Epidermal melanocyte (primary cell): ENCODE data around the gene LOXL1.
"Not testable (repeated sequence)": the region's sequence is repeated elsewhere in the genome, so short reads cannot be mapped to it uniquely, and the experiment has no call there.

Source experiments
- DNase-seq: peaks from one replicate; pipeline ENCODE4 v3.0.0; 2011; ENCODE audit warnings: low spot score; ENCODE audit not compliant: insufficient read length

The LOXL1 gene

DNA sequence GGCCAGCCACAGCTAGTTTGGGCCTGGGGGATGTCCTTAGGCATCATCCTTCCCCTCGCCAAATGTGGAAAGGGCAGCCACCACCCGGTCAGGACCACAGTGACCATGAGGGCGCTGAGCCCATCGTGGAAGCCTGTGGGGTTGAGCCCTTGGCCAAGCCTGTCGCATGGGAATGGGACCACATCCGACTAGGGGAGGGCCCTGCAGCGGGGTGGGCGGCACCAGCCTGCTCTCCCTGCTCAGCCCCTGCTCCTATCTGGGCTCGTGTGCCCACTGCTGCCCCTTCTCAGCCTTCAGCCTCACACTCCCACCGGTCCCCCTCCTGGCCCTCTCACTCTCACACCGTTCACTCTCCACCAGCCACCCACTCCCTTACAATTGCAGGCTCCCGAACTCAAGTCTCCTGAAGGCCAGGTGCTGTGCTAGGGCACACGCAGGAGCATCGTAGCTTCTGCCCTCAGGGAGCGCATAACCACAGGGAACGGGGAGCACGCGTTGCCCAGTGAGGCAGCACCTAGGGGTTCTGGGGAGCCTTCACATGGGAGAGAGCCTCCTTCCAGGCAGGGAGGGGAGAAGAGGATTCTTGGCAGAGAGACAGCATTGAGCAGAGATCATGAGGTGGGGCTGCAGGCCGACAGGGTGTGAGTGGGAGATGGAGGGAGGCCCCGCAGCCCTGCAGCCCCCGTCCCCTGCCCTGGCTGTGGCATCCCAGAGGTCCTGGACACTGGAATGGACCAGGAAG is 26.1 kb downstream of the LOXL1 start:
- DNase-seq, result no peak

DNA sequence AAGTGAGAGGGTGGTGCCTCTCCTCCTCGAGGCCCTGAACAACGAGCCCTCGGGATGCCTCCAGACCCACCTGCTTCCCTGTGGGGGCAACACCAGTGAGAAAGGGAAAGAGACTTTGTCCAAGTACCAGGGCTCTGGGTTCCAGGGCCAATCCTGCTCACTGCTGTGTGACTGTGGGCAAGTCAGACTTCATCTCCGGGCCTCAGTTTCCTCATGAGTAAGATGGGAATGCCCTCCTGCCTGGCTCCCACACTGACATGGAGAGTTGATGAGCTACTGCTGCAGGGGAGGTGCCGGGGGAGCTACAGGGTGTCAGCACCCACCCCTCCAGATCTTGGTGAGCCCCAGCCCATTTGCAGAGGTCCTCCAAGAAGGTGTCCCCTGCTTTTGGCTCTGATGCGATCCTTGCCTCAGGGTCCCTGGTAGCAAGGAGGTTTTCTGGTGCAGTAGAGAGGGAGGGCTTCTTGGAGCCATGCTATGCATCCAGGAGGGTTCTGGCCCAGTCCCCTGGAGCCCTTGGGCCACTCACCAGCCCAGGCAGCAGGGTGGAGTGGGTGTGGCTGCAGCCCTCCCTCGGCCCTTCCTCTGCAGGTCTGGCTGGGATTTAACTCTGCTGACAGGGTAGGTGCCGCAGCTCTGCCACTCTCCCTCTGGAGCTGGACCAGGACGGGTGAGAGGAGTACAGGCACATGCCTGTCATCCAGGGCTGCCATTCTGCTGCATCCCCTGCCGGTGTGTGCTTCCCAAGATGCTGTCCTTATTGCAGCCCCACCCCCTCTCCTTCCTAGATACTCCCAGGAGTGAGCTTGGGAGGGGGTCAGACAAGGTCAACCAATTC is 26.9 kb downstream of the LOXL1 start:
- DNase-seq, result no peak

DNA sequence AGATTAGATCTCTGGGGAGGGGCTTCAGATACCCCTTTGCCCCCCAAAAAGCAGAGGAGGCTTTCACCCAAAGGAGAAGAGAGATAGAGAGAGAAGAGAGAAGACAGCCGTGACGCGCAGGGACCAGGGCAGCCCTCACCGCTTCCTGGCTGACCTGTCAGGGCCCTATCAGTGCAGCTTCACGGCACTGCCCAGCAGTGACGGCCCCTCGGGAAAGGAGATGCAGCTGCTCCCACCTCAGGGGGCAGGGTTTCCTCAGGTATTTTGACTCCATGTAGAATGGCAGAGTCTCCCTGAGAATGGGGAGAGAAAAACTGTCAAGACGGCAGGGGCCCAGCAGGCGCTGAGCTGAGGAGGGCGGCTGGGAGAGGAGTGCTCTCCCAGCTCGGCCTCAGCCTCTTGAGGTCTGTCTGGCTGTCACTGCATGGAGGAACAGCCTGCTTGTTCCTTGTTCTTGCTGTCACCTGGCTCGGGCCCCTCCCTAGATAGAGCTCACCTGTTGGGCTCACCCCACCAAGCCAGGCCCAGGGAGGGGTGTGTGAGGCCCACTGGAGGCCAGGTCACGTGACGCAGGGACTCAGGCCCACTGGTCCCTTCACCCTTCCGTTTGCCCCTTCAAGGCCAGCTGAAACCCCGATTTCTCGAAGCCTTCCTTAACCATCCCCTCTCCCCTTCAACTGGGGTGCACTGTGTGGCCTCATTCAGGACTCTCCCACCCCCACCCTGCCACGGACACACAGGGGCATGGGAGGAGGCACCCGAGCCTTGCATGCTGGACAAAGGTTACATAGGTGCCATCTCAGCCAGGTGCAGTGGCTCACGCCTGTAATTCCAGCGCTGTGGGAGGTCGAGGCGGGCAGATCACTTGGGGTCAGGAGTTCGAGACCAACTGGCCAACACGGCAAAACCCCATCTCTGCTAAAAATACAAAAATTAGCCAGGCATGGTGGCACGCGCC is 28.2 kb downstream of the LOXL1 start:
- DNase-seq, result no peak

DNA sequence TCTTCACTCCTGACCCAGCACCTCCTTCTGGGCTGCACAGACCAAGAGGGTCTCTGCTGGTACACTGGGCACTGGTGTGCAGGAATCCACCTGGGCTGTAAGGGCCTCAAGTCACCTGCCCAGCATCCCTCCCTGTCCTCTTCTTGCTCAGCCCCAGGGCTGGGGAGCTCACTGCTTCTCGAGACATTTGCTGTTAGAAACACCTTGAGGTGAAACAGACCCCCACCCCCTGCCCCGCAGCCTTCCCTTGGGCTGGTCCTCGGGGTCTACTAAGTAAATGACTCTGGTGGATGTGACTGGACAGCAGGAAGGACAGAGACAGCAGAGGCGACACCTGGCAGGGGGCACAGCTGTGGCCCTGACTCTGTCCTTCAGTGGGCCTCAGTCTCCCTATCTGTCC is 29.1 kb downstream of the LOXL1 start:
- no peak for DNase-seq

DNA sequence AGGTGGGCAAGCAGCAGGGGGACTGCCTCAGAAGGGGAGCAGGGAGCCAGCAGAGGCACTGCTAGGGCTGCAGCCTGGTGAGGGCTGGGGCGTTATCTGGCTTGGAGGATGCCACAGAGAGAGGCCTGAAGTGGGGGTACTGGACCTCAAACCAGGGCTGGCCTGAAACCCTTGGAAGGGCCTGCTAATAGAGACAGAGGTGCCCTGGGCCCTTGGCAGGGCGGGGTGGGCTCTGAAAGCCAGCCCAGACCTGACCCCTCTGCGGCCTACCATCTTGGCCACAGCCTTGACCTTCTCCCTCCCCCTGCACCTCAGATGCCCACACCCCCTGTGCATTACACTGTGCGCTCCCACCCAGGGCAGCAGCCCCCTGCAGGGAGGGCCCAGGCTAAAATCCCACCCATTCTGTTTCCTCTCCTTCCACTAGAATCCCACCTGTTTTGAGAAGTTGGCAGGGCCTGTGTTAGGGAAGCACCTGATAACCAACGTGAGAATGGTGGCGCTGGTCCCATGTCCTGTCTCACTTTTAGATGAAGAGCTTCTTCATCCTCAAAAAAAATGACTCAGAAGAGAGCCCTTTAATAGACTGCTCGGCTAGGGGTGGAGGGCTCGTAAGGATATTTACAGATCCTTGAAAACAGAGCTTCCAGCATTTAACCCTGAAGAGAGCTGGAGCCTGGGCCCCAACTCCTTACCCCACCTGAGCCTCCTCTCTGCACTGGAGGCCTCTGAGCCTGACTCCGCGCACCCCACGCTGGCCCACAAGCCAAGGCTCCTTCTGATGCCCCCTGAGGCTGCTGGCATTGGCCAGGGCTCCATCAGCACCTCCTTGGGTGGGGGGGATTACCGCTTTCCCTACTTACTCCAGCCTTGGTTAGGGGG is 29.8 kb downstream of the LOXL1 start:
- DNase-seq, result no peak

DNA sequence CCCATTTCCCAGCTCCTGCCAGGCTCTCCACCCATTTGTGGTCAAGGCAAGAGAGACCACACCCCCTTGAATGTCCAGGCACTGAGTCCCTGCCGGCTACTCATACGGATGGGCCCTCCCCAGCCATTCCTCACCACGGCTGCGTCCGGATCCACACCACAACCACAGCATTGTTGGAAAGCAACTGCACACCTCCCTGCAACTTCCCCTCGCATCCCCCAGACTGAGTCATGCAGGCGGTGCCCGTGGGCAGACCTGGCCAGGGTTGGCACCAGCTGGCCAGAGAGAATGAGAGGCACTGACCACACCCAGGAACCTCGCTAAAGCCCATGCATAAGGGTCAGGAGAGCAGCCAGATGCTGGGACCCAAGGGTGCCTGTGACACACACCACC is 30.5 kb downstream of the LOXL1 start:
- no peak for DNase-seq

DNA sequence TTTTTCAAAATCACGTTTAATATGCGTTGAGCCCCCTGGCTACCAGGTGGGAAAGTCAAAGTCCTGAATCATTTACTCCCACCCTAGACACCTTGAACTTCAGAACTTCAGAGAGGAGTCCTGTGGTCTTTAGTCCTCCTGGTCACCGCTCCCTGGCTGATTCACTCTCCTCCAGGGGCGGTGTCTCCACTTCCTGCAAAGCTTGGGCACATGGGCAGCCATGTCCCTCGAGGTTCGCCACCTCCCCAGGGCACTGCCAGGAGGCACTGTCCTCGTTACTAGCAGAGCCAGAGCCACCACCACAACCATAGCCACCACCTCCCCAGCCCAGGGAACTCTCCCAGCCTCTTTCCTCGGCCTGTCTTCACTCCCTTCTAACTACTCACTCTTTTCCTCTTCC is 31.0 kb downstream of the LOXL1 start:
- no peak for DNase-seq

DNA sequence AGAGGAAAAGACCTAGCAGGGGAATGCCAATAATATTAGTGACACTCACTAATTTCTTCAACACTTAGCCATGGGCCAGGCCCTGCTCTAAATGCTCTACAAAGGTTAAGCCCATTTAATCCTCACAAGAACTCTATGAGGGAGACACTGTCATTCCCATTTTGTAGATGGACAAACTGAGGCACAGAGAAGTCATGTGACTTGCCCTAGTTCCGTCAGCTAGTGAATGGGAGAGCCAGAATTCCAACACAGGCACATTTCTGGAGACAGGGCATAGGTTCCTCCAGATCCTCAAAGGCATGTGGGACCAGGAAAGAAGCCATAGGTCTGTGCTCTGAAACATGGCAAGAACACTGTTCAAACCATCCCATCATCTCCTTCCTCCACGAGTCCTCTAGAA is 31.5 kb downstream of the LOXL1 start:
- no peak for DNase-seq

DNA sequence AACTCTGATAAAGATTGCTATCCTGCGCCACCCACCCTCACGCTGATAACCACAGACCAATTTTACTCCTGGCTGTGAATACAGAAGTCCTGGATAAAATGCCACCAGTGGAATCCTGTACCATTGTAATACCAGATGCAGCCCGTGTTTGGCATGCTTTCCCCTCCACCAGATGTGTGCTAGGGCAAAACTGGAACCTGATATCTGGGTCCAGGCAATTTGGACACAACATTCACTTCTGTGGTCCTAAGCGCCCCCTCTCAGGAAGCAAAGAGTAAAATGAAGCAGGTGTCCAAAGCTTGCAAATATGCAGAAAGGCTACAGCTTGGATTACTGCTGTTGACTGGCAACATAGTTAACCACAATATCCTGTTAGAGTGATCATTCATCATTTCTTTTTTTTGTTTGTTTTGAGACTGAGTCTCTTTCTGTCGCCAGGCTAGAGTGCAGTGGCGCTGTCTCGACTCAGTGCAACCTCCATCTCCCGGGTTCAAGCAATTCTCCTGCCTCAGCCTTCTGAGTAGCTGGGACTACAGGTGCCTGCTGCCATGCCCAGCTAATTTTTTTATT is 32.8 kb downstream of the LOXL1 start:
- DNase-seq, result no peak

DNA sequence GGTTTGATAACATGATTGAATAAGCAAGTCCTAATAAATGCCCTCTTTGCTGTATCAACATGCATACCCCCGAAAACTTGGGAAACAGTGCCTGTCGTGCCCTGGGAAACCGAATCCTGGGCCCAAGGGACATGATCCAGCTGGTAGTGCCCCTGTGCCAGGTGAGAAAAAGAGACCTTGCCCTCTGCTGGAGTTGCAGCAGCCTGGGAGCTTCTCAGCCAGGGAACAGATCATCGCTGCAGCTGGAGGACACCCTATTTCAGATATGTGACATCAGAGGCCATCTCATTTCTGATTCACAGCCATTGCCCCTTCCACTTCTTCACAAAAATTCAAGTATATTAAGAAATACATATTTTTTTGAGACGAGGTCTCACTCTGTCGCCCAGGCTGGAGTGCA is 33.5 kb downstream of the LOXL1 start:
- no peak for DNase-seq

DNA sequence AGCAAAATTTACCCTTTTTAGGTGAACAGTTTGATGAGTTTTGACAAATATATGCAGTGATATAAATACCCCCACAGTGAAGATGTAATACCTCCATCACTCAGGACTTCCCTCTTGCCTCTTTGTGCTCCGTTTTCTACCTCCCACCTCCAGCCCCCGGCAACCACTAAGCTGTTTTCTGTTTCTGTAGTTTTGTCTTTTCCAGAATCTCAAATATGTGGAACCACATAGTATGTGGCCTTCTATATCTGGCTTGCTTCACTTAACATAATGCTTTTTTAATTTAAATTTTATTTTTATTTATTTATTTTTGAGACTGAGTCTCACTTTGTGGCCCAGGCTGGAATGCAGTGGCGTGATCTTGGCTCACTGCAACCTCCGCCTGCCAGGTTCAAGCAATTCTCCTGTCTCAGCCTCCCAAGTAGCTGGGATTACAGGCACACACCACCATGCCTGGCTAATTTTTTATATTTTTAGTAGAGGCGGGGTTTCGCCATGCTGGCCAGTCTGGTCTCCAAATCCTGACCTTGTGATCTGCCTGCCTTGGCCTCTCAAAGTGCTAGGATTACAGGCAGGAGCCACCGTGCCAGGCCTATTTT is 34.3 kb downstream of the LOXL1 start:
- DNase-seq, result not testable (repeated sequence)

DNA sequence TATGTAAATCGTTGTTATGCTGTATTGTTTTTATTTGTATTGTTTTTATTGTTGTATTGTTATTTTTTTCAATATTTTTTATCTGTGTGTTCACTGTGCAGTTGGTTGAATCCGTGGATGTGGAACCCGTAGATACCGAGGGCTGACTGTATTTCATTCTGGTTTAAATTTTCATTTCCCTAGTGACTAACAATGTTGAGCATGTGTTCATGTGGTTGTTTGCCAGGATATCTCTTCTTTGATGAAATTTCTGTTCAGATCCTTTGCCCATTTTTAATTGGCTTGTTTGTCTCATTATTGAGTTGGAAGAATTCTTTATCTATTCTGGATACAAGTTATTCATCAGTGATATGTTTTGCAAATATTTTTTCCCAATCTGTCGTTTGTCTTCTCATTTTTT is 36.2 kb downstream of the LOXL1 start:
- DNase-seq, result no peak

DNA sequence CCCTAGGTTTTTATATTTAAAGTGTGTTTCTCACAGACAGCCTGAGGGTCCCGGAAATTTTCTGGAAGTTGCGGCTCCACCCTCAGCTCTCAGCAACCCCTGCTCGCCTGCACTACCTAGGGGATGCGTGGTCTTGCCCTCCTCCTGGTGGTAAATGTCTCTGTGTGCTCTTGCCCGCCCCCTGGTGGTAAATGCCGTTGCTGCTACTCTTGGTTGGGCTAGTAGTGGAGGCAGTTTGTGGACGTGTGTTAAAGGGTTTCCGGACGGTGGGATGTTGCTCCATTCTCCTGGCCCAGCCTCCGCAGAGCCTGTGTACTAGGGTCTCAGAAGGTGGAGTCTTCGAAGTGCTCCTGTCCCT is 38.5 kb downstream of the LOXL1 start:
- DNase-seq, result peak; percentile 82

DNA sequence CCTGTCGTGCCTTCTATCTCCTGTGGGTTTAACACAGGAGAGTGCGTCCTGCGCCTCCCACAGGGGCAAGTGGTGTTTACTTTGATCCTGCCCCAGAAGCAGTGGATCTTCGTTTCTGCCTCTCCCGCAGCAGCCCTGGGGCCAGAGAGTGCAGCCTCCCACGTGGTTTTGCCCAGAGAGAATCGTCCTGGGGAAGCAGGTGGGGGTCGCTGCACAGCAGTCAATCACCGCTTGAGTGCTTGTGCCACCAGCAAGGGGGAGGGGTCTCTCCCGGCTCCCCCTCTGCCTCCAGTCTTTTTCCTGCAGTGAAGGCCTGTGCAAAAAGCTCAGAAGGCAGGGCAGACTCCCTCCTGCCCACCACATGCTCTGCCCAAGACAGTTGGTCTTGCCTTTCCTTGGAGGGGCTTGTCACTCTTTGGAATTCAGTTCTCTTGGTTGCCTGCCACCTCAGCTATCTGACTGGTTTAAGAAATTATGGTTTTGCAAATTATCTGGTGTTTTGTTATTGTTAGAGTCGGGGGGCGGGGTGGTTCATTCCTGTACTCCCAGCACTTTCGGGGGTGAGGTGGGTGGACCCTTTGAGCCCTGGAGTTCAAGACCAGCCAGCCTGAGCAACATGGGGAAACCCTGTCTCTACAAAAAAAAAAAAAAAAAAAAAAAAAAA is 39.0 kb downstream of the LOXL1 start:
- DNase-seq, result no peak

DNA sequence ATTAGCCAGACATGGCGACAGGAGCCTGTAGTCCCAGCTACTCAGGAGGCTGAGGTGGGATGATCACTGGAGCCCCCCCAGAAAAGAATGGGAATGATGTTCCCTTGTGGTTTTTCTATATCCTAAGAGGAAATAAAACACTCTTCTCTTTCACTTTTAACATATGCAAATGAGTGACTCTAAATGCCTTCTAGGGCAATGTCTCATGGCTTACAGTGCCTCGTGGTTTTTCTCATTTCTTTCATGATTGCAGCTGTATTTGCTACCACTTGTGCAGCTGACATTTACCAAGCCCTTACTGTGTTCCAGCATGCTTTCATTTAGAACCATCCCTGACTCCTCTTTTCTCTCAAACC is 39.5 kb downstream of the LOXL1 start:
- DNase-seq, result peak; percentile 73

DNA sequence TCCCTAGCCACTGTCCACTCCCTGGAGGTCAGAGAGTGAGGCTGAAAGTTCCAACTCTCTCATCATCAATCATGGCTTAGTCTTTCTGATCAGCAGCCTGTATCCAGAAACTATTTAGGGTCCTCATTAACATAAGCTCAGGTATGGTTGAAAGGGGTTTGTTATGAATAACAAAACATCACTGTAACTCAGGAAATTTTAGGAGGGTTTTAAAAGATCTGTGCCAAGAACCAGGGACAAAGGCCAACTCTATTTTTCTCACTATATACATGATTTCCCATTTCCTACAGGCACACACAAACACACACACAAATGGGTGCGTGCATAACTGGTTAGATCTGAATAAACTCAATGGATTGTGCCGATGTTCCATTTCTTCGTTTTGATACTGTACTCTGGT is 42.2 kb downstream of the LOXL1 start:
- no peak for DNase-seq

DNA sequence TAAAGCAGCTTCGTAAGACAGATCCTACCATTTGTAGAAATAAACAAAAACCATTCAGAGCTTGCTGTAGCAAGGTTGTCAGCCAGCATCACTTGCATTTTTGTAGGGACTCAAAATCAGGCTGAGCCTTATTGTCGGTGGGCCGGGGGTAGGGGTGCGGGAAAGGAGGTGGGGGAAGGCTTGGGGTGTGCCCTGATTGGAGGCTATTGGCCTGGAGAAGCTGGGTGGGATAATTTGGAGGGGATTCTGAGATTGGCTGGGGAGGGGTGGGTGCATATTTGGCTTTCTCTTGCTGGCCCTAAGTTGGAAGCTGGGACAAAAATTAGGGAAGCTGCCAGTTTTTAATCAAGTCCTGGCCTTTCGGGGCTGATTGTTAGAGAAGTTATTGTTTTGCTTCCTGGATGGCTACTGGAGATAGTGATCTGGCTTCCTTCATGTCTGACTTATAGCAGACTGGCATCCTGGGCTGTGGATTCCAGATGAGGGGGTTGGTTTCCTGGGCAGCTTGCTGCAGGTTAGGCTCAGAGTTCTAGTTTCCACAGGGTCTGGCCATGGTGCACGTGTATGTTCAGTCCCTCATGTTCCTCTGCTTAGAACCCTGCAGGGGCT is 43.0 kb downstream of the LOXL1 start:
- DNase-seq, result no peak

DNA sequence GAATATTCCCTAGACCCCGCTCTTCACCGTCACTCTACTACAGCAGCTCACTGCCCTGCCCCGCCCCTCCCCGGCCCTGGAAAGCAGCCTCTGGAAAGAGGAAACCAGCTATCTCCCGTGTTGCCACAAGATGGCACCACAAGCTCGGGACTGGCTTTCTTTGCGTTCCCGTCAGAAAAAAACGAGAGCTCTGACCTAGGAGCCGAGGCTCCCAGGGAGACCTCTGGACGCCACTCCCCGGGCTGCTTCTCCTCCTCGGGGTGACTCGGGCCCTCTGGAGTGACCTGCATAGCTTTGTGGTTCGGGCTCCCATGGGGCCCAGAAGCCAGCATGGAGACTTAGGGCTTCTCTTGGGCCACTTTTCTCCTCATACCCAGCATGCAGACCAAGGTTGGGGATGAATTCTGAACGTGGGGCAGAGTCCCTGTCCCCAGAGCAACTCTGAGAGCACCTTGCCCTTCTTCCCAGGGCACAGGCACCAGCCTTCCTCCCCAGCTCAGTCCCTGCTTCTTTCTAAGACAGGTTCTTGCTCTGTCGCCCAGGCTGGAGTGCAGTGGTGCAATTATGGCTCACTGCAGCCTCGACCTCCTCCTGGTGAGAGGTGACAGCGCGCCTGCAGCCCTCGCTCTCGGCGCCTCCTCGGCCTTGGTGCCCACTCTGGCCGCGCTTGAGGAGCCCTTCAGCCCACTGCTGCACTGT is 46.9 kb downstream of the LOXL1 start:
- DNase-seq, result peak; percentile 65
